ENCODE measurements around the gene CCR6.

GRCh38 chr6:167139761-167140160 lies 16.9 kb downstream of the CCR6 start:
- TF ChIP-seq, protein P1, sequence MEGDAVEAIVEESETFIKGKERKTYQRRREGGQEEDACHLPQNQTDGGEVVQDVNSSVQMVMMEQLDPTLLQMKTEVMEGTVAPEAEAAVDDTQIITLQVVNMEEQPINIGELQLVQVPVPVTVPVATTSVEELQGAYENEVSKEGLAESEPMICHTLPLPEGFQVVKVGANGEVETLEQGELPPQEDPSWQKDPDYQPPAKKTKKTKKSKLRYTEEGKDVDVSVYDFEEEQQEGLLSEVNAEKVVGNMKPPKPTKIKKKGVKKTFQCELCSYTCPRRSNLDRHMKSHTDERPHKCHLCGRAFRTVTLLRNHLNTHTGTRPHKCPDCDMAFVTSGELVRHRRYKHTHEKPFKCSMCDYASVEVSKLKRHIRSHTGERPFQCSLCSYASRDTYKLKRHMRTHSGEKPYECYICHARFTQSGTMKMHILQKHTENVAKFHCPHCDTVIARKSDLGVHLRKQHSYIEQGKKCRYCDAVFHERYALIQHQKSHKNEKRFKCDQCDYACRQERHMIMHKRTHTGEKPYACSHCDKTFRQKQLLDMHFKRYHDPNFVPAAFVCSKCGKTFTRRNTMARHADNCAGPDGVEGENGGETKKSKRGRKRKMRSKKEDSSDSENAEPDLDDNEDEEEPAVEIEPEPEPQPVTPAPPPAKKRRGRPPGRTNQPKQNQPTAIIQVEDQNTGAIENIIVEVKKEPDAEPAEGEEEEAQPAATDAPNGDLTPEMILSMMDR (IDR thresholded peaks at IDR 0.05; ENCODE audit: low read depth, low read length): no peak
- no peak for TF ChIP-seq EZH2phosphoT487 (IDR thresholded peaks at IDR 0.05; ENCODE audit: low read depth)
